AG10803 (cell line): Measurements from ENCODE around the gene SLC30A10.

Experiments used
- DNase-seq: peaks from one replicate; pipeline ENCODE4 v3.0.0; 2010; ENCODE audit warnings: low read depth
- H3K4me3 ChIP-seq: 2 replicates; pipeline ENCODE4 v1.5.1; 2011; ENCODE audit warnings: mild to moderate bottlenecking, low read length, control low read depth
- TF ChIP-seq, protein P1 (sequence below): conservative IDR thresholded peaks from 2 replicates; pipeline ENCODE4 v1.5.1; 2011; ENCODE audit warnings: mild to moderate bottlenecking, low read length, control low read depth, inconsistent platforms

The SLC30A10 gene

GRCh38 chr1:219927956-219928790, at the start of gene SLC30A10:
Gene SLC30A10 (minus strand): TSS chr1:219928557. CDS start chr1:219928440, 117 bp downstream.
- peak within 1 kb of the TSS; percentile 22 for H3K4me3 ChIP-seq
- TF ChIP-seq, protein P1, sequence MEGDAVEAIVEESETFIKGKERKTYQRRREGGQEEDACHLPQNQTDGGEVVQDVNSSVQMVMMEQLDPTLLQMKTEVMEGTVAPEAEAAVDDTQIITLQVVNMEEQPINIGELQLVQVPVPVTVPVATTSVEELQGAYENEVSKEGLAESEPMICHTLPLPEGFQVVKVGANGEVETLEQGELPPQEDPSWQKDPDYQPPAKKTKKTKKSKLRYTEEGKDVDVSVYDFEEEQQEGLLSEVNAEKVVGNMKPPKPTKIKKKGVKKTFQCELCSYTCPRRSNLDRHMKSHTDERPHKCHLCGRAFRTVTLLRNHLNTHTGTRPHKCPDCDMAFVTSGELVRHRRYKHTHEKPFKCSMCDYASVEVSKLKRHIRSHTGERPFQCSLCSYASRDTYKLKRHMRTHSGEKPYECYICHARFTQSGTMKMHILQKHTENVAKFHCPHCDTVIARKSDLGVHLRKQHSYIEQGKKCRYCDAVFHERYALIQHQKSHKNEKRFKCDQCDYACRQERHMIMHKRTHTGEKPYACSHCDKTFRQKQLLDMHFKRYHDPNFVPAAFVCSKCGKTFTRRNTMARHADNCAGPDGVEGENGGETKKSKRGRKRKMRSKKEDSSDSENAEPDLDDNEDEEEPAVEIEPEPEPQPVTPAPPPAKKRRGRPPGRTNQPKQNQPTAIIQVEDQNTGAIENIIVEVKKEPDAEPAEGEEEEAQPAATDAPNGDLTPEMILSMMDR = no peak
- no peak for DNase-seq

DNA sequence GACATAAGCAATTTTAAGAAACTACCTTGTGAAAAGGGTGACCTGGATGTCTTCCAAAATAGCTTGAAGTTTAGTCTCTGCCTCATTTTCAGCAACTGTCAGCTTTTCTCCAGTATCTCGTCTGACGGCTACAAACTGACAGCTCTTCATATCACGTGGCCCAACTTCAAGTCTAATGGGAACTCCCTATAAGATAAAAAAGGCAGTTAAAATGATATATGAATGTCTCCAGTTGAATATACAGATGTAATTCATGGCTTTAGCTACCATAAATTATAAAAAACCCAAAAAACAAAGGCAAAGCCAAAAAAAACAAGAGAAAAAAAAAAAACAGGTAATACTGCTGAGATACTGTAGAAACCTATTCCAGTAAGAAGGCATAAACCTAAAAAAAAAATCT, 44.9 kb upstream of the SLC30A10 start:
- no peak for DNase-seq
- TF ChIP-seq, protein P1 = no peak
- H3K4me3 ChIP-seq = no peak overlapping the region

DNA sequence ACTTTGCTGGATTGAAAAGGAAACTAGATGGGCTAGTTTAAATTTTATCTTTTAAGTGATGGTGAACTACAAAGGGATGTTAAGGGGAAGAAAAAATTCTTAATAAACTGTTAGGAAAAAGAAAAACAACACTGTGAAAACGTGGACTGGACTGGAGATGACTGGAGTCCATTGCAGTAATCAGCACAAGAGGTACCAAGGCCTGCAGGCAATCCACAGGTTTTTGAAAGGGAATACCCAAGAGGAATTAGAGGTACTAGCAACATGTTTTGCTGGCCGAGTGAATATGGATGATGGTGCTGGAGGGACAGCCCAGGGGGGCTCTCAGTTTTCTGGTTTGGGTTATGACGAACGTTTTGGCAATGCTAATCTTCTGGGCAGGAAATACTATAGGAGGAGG, 39.0 kb upstream of the SLC30A10 start:
- no peak for DNase-seq
- TF ChIP-seq, protein P1 = no peak
- no peak overlapping the region for H3K4me3 ChIP-seq

DNA sequence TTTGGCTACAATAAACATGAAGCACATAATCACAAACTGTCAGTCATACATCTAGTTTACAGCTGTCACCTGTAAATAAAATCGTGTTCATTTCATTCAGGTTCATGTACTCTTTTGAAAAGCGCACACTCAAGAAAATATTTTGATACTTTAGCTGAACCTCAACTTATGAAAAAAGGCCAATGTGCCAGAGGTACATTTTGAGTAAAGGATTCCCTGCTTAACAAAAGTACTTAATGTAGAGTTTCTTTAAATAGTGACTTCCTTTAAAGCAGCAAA, 37.7 kb upstream of the SLC30A10 start:
- H3K4me3 ChIP-seq = no peak overlapping the region
- TF ChIP-seq, protein P1 = no peak
- DNase-seq = no peak

DNA sequence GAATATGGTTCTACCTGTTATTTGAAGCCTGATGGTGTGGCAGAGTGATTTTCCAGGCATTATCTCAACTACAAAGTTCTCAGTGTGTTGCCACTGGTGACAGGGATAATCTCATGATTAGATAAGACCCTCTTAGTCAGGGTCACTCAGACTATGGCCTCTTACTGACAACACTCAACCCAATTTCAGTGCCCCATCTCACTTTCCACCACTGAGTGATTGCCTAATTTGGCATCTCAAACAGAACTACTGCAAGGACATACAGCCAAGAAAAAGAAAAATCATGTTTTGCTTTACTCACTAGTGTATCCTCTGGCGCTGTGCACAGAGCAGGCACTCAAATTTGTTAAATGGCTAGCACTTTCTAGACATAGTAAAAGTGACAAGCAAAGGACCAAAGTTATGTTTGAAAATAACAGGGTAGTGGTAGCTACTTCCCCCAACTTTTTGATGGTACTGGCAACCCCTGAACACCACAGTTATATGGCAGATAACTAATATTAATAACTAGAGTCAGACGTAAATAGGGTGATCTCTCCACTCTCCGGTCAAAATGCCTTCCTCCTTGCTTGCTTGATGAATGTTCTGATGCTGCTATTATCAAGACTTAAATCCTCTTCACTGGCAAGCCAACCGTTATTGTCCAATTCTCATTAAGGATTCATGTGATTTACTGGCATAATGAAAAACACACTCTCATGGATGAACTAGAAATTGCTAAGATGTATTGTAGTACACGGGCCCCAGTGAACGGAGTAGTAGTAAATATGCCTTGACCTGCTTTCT, 37.1 kb upstream of the SLC30A10 start:
- H3K4me3 ChIP-seq = no peak overlapping the region
- TF ChIP-seq, protein P1 = no peak
- DNase-seq = no peak

- no peak overlapping the region for H3K4me3 ChIP-seq
- no peak for DNase-seq
- TF ChIP-seq, protein P1 = no peak
Observed at GRCh38 chr1:219963432-219963831, 35.1 kb upstream of the SLC30A10 start.

- TF ChIP-seq, protein P1 = no peak
- no peak overlapping the region for H3K4me3 ChIP-seq
- no peak for DNase-seq
Observed at GRCh38 chr1:219961684-219962083, 33.3 kb upstream of the SLC30A10 start.
